A549 (cell line): Measurements from ENCODE around the gene CFC1.
"Not testable (repeated sequence)": the region's sequence is repeated elsewhere in the genome, so short reads cannot be mapped to it uniquely, and the experiment has no call there.

ENCODE experiments used
- CEBPB ChIP-seq, 2 experiments: fragments of >200 bp in 1 of 2; sonication (Bioruptor Twin) in 1 of 2; formaldehyde crosslinking in 1 of 2; IDR thresholded peaks; 2 replicates each; pipeline ENCODE4 v1.6.1; 2012 to 2016
- CTCF ChIP-seq: fragments of >200 bp; sonication (Bioruptor Twin); formaldehyde crosslinking; IDR thresholded peaks from 3 replicates; pipeline ENCODE4 v1.5.1; 2016
- ZNF302 ChIP-seq: fragments of 250-450 bp; sonication (Bioruptor Pico); IDR thresholded peaks from 2 replicates; pipeline ENCODE4 v1.9.0; 2021; ENCODE audit warnings: inconsistent platforms, mild to moderate bottlenecking, moderate library complexity

- not testable (repeated sequence) for TF ChIP-seq CTCF; CEBPB (IDR thresholded peaks at IDR 0.05); ZNF302 (CRISPR knock-in tag)
These were observed 15.8 kb downstream of the CFC1 start for GRCh38 chr2:130583582-130583981.
